HepG2 (cell line): Measurements from ENCODE around the gene RNF114. TPM values are rescaled to one million over a fixed set of nuclear protein-coding genes. Genes with fewer than 3 reads are reported as not detected.

Source experiments
- CHCHD3 ChIP-seq: sonication (generic); formaldehyde crosslinking; IDR thresholded peaks from 2 replicates; pipeline ENCODE4 v1.8.0; 2022; ENCODE audit warnings: mild to moderate bottlenecking, missing genetic modification reagents, moderate library complexity
- DMTF1 ChIP-seq: sonication (generic); formaldehyde crosslinking; IDR thresholded peaks from 2 replicates; pipeline ENCODE4 v1.4.0; 2020; ENCODE audit warnings: mild to moderate bottlenecking, missing genetic modification reagents
- GATAD1 ChIP-seq: IDR thresholded peaks from 2 replicates; pipeline ENCODE4 v1.6.1; 2016; ENCODE audit warnings: missing genetic modification reagents, missing compliant biosample characterization
- HHEX ChIP-seq: IDR thresholded peaks from 2 replicates; pipeline ENCODE4 v1.6.1; 2016; ENCODE audit warnings: control low read depth
- HNF1B ChIP-seq: sonication (generic); formaldehyde crosslinking; IDR thresholded peaks from 2 replicates; pipeline ENCODE4 v1.5.1; 2020; ENCODE audit warnings: mild to moderate bottlenecking, moderate library complexity, missing genetic modification reagents
- KAT2B ChIP-seq: fragments of 150-350 bp; IDR thresholded peaks from 2 replicates; pipeline ENCODE4 v1.6.1; 2014; ENCODE audit warnings: low read depth, low read length, borderline replicate concordance
- KMT2A ChIP-seq: sonication (generic); formaldehyde crosslinking; IDR thresholded peaks from 2 replicates; pipeline ENCODE4 v1.4.0; 2020; ENCODE audit warnings: missing genetic modification reagents
- MEIS2 ChIP-seq: sonication (generic); formaldehyde crosslinking; IDR thresholded peaks from 2 replicates; pipeline ENCODE4 v1.9.0; 2021; ENCODE audit warnings: mild to moderate bottlenecking, missing genetic modification reagents
- YEATS4 ChIP-seq: sonication (generic); formaldehyde crosslinking; IDR thresholded peaks from 2 replicates; pipeline ENCODE4 v1.4.0; 2020; ENCODE audit warnings: missing genetic modification reagents, borderline replicate concordance
- ZBTB20 ChIP-seq: sonication (generic); formaldehyde crosslinking; IDR thresholded peaks from 2 replicates; pipeline ENCODE4 v1.8.1; 2023; ENCODE audit warnings: missing genetic modification reagents, low read depth, mild to moderate bottlenecking, borderline replicate concordance
- ZBTB3 ChIP-seq: sonication (generic); formaldehyde crosslinking; IDR thresholded peaks from 2 replicates; pipeline ENCODE4 v1.4.0; 2020; ENCODE audit warnings: low read depth, mild to moderate bottlenecking, moderate library complexity, missing genetic modification reagents, borderline replicate concordance
- ZBTB38 ChIP-seq: sonication (generic); formaldehyde crosslinking; IDR thresholded peaks from 2 replicates; pipeline ENCODE4 v1.5.1; 2020; ENCODE audit warnings: mild to moderate bottlenecking, missing genetic modification reagents
- ZNF225 ChIP-seq: sonication (generic); formaldehyde crosslinking; IDR thresholded peaks from 2 replicates; pipeline ENCODE4 v1.4.0; 2020; ENCODE audit warnings: mild to moderate bottlenecking, missing genetic modification reagents
- ZNF263 ChIP-seq: sonication (generic); formaldehyde crosslinking; IDR thresholded peaks from 2 replicates; pipeline ENCODE4 v1.4.0; 2020; ENCODE audit warnings: missing genetic modification reagents
- ZNF503 ChIP-seq: sonication (generic); formaldehyde crosslinking; IDR thresholded peaks from 2 replicates; pipeline ENCODE4 v1.4.0; 2020; ENCODE audit warnings: missing genetic modification reagents
- ZNF703 ChIP-seq: sonication (generic); formaldehyde crosslinking; IDR thresholded peaks from 2 replicates; pipeline ENCODE4 v1.5.1; 2020; ENCODE audit warnings: missing genetic modification reagents, mild to moderate bottlenecking, moderate library complexity, borderline replicate concordance
- ZNF777 ChIP-seq: sonication (generic); formaldehyde crosslinking; IDR thresholded peaks from 2 replicates; pipeline ENCODE4 v1.4.0; 2020; ENCODE audit warnings: missing genetic modification reagents
- ZNF792 ChIP-seq: IDR thresholded peaks from 2 replicates; pipeline ENCODE4 v1.6.1; 2016
- polyA plus RNA-seq, 8 experiments: library from polyadenylated mRNA; depleted of rRNA in 3 of 8; stranded (reverse) in 7 of 8; unstranded in 1 of 8; fragments of >200 nt; fragmentation: Illumina TruSeq in 4 of 8; extraction: Trizol in 4 of 8; gene quantifications; 2 replicates each; pipeline versions ENCODE4 v1.2.1 to v1.2.3, GENCODE V29; 2011 to 2016; ENCODE audit warnings: low read depth in 4 of 8, missing spikeins in 1 of 8, mixed read lengths in 1 of 8; ENCODE audit not compliant: insufficient read depth in 1 of 8
- total RNA-seq, 5 experiments: library from RNA; depleted of rRNA; stranded (reverse); fragments of >200 nt; fragmentation: Illumina TruSeq; extraction: Trizol; gene quantifications; 2 replicates each; pipeline ENCODE4 v1.2.3, GENCODE V29; 2016; ENCODE audit warnings: low read depth in 1 of 5

The RNF114 gene
- total and polyA plus RNA-seq, 2 of the 13 experiments (the other 11 are each of a cell fraction or from before 2014, with no cell fraction given), result 119 to 126 TPM

- TF ChIP-seq DMTF1 (CRISPR knock-in tag), result no peak
- no peak for TF ChIP-seq ZBTB38
- TF ChIP-seq KMT2A, result no peak
- no peak for TF ChIP-seq KAT2B
- no peak for TF ChIP-seq GATAD1 (CRISPR knock-in tag)
- TF ChIP-seq CHCHD3, result no peak
- TF ChIP-seq ZNF777 (CRISPR knock-in tag), result no peak
- TF ChIP-seq YEATS4 (CRISPR knock-in tag), result no peak
- no peak for TF ChIP-seq HNF1B (CRISPR knock-in tag)
- TF ChIP-seq ZNF792 (CRISPR knock-in tag), result no peak
- TF ChIP-seq HHEX (CRISPR knock-in tag), result no peak
- no peak for TF ChIP-seq MEIS2 (CRISPR knock-in tag)
- no peak for TF ChIP-seq ZBTB3
- no peak for TF ChIP-seq ZNF225 (CRISPR knock-in tag)
- TF ChIP-seq ZNF703, result peak; percentile 75; the same call in 1 of the 2 replicates
- TF ChIP-seq ZNF503 (CRISPR knock-in tag), result no peak
- peak; percentile 20; the same call in 1 of the 2 replicates for TF ChIP-seq ZBTB20 (CRISPR knock-in tag)
- TF ChIP-seq ZNF263, result no peak
Measured at GRCh38 chr20:49915118-49915379, 21.1 kb upstream of the RNF114 start (continued).
